NCI-H1092 (cell line): ENCODE results near the gene MARK2.

ENCODE experiments used
- DNase-seq: peaks from one replicate; lab custom pipeline; 2025; lab: John Stamatoyannopoulos, UW

MARK2 gene

DNA sequence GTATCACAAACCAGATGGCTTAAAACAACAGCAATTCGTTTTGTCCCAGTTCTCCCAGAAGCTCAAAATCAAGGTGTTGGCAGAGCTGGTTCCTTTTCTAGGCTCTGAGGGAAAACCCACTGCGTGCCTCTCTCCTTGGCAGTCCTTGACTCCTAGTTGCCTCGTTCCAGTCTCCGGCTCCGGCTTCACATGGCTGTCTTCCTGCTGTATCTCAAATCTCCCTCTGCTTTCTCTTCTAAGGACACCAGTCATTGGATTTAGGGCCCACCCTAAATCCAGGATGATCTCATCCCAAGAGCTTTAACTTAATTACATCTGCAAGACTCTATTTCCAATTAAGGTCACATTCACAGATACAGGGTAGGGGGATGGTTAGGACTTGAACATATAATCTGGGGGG is 90.7 kb downstream of the MARK2 start:
- no peak for DNase-seq

DNA sequence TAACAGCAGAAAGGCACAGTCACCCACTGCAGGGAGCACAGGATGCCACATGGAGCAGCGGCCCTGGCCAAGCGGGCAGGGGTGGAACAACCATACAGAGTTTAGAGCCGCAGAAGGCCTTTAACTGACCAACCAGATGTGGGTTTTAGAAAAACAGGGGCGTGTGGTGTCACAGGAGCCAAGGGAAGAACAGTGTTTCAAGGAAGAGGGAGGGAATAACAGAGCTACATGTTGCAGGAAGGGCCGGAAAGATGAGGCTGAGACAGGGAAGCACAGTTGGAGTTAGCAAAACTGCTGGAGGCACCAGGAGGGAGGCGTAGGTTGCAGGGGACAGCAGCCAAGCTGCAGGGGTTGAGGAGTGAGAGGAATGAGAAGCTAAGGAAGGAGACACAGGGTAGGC is 92.1 kb downstream of the MARK2 start:
- DNase-seq = no peak

DNA sequence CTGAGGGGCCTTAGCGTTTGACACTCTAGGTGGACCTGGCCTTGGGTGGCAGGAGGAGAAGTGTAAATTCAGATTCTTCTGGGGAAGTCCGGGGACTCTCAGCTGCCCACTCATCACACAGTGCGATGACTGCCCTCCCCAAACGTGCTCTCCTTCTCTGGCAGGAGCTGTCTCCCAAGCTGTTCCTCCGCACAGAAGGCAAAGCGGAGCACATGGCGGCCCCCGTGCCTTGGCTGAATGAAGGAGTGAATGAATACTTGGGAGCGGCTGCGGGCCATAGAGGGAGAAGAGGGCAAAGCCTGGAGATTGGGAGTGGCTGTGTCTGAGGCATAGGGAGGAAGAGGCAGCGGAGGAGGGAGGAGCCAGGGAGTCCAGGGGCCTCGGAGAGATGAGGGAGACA is 93.0 kb downstream of the MARK2 start:
- DNase-seq = no peak

DNA sequence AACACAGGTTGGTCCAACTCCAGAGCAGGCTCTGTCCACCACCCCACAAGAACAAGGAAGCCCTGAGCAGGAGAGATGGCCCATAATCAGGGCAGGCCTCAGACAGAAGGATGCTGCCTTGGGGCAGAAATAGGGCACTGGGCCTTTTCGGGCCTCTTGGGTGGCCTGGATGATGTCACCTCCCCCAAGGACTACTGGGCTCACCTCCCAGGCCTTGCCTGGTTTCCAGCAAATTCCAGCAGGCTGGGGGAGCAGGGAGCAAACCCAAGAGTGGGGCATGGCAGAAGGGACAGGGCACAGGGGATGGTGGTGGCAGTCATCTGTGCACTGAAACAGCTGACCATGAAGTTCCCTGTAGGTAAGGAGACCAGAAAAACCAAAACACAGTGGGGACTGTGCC is 94.5 kb downstream of the MARK2 start:
- no peak for DNase-seq

DNA sequence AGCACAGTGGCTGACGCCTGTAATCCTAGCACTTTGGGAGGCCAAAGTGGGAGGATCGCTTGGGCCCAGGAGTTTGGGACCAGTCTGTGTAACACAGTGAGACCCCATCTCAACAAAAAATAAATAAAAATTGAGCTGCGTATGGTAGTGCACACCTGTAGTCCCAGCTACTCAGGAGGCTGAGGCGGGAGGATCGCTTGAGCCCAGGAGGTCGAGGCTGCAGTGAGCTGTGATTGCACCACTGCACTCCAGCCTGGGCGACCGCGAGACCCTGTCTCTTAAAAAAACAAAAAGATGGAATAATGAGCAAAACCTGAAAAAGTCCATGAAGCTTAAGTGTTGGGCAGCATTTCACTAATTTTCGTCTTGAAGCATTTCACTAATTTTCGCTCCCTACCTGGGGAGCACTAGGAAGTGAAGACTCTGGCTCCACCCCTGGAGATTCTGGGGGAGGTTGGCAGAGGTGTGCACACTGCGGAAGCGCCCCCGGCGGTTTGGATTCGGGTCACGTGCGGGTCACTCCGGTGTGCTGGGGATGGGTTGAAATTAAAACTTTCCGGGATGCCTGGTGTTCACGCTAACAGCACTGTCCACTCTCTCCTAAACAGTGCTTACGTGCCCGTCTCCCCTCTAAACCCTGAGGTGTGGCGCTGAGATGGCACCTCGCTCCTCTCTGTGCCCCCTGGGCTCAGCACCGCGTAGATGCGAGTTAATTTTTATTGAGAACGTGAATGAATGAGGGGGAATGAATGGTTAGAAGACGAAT is 99.0 kb downstream of the MARK2 start:
- peak; percentile 47 for DNase-seq

DNA sequence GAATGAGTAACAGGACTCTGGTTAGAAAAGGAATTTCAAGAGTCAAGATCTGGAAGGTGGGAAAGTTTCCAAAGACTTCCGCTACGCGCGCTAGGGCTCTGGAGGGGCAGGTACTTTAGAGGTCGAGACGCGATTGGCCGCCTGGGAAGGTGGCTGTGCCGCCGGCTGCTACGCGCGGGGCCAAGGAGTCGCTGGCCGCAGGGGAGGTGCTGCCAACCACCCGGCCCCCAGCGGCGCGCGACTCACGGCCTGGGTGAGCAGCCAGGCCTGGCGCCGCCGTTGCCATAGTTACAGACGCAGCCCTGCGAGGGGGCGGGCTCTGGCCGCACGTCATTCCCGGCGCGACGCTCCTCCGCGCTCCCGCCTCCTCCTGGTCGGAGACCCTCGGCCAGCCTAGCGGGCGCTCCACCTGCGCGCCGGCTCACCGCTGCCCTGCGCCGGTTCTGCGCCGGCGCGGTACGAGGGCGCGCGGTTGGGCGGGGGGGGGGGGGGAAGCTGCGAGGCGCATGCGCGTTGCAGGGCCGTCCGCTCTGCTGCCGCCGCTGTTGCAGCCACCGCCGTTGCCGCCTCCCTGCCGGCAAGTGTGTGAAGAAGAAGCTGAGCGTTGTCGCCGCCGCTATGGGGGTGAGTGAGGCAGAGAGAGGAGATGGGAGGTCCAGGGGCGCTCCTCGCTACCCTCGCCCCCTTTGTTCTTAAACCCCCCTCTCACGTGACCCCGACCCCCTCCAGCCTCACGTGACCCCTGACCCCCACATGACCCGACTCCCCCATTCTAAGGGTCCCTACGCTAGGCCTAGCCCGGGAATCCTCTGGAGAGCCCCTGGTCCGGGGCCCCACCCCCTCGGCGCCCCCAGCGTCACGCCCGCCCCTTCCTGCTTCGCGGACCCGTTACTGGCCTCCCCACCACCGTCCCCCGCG is 99.8 kb downstream of the MARK2 start, which contains the start of gene NAA40:
Gene NAA40, plus strand, starts transcription at position 524 of the 918 bp plus-strand sequence. Its CDS starts 95 bp downstream, at position 619.
- DNase-seq = peak; percentile 97

DNA sequence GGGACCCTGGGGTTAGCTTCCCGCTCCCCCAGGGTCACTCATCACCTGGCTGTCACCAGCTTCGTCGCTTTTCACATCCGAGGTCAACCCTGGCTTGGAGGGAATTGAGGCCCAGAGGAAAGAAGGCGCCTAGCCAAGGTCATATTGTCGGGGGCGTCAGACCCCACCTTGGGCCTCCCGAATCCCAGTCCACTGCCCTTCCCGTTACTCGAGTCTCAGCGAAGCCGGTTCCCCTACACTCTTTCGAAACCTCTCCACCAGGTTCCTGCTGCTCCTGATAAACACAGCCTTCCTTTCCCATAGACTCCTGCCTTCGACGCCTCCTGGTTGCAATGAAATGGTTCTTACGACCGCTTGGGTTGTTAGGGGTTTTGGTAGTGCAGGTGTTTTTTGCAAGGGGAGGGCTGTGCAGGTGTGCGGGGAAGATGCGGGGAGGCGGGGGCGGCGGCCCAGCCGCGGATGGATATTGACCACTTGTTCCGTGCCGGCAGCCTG is 100.5 kb downstream of the MARK2 start:
- DNase-seq = peak; percentile 37

DNA sequence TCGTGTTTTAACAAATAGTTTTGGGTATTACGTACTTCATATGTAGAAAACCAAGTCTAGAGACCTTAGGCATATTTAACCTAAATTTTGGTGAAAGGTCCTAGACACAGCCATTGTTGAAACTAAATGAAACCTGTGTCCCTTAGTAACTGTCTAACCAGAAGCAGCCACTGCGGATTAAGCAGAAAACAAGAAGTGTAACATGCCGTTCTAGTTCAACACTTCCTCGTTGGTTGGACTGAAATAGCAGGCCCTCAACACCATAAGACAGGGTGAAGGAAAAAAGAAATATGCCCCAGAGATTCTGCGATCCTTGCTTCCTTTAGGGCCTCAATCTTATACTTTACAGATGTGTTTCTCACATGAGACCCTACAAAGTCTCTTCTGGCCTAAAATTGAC is 101.9 kb downstream of the MARK2 start:
- DNase-seq = no peak

DNA sequence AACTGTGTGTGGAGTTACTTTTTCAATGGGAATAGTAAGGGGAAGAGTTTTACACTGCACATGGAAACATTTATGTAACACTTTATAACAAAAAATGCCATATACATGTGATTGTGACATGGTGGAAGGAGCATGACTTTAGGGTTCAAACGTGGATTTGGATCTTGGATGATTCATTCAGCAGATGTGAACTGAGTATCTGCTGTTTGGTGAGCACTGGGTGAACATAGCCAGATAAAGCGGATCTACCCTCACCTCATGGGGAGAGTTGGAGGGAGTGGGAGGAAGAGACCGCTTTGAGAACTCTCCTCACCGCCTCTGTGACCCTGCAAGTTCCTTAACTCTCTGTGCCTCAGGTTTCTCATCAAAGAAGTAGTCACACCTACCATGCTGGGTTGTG is 103.0 kb downstream of the MARK2 start:
- no peak for DNase-seq

DNA sequence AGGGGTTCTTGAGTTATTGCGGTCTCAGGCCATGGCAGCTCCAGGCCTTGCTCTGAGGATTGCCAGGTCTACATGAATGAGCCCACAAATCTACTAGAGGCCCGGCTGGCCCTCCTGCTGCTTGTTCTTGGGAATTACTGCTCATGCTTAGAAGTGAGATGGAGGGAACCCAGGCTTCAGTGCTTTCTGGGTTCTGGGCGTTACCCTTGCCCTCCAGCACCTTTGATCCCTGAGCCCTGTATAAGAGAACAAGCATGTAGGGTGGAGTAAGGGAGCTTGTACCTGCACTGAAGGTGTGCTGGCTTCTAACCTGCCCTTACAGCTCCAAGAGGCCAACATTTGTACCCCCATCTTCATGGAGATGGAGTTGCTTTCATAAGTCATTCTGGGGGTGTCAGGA is 103.9 kb downstream of the MARK2 start:
- DNase-seq = no peak

DNA sequence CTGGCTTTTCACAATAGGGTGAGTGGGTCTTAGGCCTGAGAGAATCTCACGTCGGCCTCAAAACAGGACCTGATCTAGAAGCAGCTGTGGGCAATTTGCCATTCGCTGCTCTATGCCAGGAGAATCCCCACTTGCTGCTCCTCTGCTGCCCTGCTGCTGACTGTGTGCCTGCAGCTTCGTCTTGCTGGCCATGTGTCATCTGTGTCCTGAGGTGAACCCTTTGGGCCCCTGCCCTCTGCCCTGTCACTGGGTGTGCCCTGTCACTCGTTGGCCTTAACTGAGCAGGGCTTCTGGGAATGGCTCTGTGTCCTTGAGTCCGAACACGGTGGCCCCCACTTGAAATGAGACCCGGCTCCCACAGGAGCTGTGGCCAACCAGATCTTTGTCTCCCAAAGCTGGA is 106.1 kb downstream of the MARK2 start:
- no peak for DNase-seq

DNA sequence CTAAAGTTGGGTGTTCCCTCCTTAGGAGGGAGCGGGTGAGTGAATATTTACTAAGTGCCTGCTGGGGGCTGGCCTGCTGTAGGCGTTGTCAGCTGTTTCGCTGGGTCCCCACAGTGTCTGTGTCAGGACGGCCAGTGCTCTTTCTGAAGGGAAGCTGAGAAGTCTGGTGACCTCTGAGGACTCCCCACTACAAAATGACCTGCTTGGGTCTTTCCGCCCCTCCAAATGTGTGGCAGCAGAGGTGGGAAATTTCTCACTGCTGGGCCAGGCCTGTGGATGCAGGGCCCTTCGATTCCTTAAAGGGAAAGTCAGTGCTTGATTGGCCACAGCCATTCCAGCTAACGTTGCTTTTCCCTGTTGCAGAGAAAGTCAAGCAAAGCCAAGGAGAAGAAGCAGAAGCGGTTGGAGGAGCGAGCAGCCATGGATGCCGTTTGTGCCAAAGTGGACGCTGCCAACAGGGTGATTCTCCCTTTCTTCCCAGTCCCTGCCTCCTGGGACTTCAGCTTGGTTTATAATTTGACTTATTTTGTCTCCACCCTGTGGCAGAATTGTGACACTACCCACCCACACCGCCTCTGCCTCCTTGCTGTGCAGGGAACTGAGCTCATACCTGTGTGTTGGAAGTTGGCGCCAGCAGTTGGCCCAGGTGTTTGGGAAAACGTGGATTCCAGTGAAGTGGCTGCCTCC is 106.7 kb downstream of the MARK2 start:
- peak; percentile 63 for DNase-seq

DNA sequence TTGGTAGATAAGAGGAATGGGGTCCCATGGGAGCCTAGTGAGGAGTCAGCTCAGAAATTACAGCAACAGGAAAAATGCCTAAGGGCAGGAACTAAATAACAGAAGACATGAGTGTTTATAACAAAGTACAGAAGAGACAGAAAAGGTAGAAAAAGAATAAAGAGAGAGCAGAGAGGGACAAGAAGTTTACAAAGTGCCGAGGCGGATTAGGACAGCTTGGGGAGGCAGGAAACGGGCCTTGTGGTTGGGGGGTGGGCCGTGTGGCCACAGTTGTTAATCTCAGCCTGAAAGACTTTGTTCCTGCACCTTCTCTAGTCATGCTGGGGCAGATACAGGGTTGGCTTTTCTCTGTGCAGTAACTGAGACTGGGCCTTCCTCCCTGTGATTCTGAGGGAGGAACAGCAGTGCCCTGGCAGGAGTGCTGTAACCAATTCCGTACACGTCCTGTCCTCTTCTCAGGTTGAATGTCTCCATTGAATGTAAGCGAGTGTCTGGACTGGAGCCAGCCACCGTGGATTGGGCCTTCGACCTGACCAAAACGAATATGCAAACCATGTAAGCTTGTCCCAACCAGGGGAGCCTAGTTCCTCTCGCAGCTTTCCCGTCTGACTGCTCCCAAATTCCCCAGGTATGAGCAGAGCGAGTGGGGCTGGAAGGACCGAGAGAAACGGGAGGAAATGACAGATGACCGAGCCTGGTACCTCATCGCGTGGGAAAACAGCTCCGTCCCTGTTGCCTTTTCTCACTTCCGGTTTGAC is 113.0 kb downstream of the MARK2 start:
- DNase-seq = no peak

DNA sequence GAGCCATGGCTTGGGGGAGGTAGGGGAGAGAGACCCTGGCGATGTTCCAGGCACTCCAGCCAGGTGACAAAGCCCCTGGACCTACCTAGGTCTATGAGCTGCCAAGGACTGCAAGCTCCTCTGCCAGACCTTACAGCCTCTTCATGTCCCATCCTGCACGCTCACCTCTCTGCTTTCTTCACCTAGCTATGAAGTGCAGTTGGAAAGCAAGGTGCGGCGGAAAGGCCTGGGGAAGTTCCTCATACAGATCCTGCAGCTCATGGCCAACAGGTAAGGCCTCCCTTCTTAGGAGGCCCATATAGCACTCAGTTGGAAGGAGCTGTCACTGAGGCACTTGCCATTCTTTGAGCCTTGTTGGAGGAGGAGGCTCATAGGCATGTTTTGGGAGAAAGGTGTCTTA is 113.7 kb downstream of the MARK2 start:
- DNase-seq = no peak

DNA sequence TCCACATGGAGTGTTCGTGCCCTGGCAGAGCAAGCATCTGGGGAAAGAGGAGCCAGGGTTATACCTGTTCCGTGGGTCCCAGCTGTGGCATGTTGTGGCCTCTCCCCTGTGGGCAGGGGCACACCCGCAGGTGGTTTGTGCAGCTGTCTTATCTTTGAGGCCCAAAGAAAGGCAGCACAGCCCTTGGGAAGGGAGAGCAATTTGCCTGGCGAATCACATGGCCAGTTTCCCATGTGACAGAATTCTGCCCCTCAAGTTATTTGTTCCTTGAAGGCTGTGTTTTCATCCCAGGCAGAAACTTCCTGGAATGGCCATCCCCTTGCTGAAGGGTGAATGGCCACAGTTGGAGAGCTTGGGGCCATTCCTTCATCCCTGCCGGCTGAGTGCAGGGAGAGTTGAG is 119.1 kb downstream of the MARK2 start:
- DNase-seq = no peak
